ENCODE data around the gene NCAM1.
"Not testable (repeated sequence)": the region's sequence is repeated elsewhere in the genome, so short reads cannot be mapped to it uniquely, and the experiment has no call there.

- TF ChIP-seq CTCF (IDR thresholded peaks at IDR 0.05; ENCODE audit: insufficient read depth, low read length, poor library complexity, severe bottlenecking); EZH2phosphoT487 (conservative IDR thresholded peaks at IDR 0.05; ENCODE audit: low read length): not testable (repeated sequence)
Measured at GRCh38 chr11:113053042-113053441, 91.8 kb downstream of the NCAM1 start.

Measured in SU-DHL-6 (cell line).